Gastrocnemius medialis (tissue), 4 donors: ENCODE results near the gene MSMB. TPM values are rescaled to one million over a fixed set of nuclear protein-coding genes. Genes with fewer than 3 reads are reported as not detected.

Experiments used
- ATAC-seq, 2 donors: fragments of 150-250 bp; one replicate each; pipeline ENCODE4 v1.9.1; 2016
- DNase-seq, 2 donors: peaks; one replicate each; pipeline ENCODE4 v3.0.0-alpha.2; 2019
- H3K27ac ChIP-seq, 4 donors: fragments of 200-600 bp; sonication (generic); 1 replicate in 1 of 4; 2 replicates in 3 of 4; pipeline ENCODE4 v1.5.1; 2016 to 2018; ENCODE audit warnings: mild to moderate bottlenecking in 2 of 4, moderate library complexity in 1 of 4
- H3K27me3 ChIP-seq, 3 donors: fragments of 200-600 bp; sonication (generic) in 2 of 3; 1 replicate in 1 of 3; 2 replicates in 2 of 3; pipeline versions ENCODE4 v1.5.1 to v1.6.0; 2016 to 2019; ENCODE audit warnings: mild to moderate bottlenecking in 1 of 3, moderate library complexity in 1 of 3
- H3K36me3 ChIP-seq, 2 donors: fragments of 200-600 bp; sonication (generic) in 1 of 2; one replicate each; pipeline ENCODE4 v1.5.1; 2017 to 2018
- H3K4me1 ChIP-seq, 2 donors: fragments of 200-600 bp; sonication (generic) in 1 of 2; one replicate each; pipeline ENCODE4 v1.5.1; 2016 to 2017; ENCODE audit warnings: mild to moderate bottlenecking in 2 of 2
- H3K4me3 ChIP-seq, 4 donors: fragments of 200-600 bp; sonication (generic) in 3 of 4; 1 replicate in 1 of 4; 2 replicates in 3 of 4; pipeline ENCODE4 v1.5.1; 2016 to 2019; ENCODE audit warnings: mild to moderate bottlenecking in 2 of 4
- H3K9me3 ChIP-seq, 3 donors: fragments of 200-600 bp; sonication (generic) in 2 of 3; 1 replicate in 1 of 3; 2 replicates in 2 of 3; pipeline ENCODE4 v1.5.1; 2016 to 2019
- POLR2A ChIP-seq, 2 donors: fragments of 450-650 bp; IDR thresholded peaks; one replicate each; pipeline ENCODE4 v1.6.1; 2017; ENCODE audit warnings: antibody characterized with exemption in 2 of 2, mild to moderate bottlenecking in 2 of 2, moderate library complexity in 2 of 2
- in situ Hi-C, 4 donors: fragments of 200-750 bp; cut with MboI; loops; one replicate each; pipeline versions ENCODE4 v1.15.0 to v1.8.0; 2017; ENCODE audit warnings: low sequenced_read_pairs in 4 of 4
- intact Hi-C: fragments of 100-400 bp; cut with DNase I; formaldehyde crosslinking; loops from one replicate; pipeline ENCODE4 v1.15.1; 2023; ENCODE audit warnings: low total_unique reads
- total RNA-seq, 4 donors: library from RNA; depleted of rRNA; stranded (reverse); fragments of >200 nt; gene quantifications; one replicate each; pipeline versions ENCODE4 v1.1.0 to v1.2.3, GENCODE V29; 2016
- TF ChIP-seq, protein P1 (sequence below), 5 experiments: fragments of 450-650 bp in 3 of 5; fragments of 200-600 bp in 2 of 5; sonication (generic) in 2 of 5; IDR thresholded peaks in 4 of 5; conservative IDR thresholded peaks in 1 of 5; 1 replicate in 4 of 5; 2 replicates in 1 of 5; pipeline ENCODE4 v1.5.1; 2016 to 2019; ENCODE audit warnings: antibody characterized with exemption in 5 of 5, mild to moderate bottlenecking in 3 of 5, moderate library complexity in 3 of 5

MSMB gene
- total RNA-seq, 4 donors from 2014 or later: not detected

DNA sequence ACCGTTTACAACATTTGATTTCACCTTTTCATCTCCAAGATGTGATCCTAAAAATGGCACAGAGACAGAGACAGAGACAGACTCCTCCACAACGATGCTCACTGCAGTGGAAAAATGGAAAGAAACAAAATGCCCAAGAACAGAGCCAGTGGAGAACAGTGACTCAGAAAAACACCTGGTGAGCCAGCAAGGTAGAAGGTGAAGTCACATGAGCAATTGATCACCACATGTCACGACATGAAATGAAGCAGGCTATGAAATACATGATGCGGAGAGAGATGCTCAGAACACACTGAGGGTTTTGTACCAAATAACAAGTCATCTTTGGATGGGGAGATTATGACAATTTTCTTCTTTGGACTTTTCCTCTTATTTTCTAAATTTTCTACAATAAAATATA, 3.5 kb downstream of the MSMB start:
- peaks cover 0 to 6% (median 0%) of the 10 kb centered on the region in 3 donors for H3K27me3 ChIP-seq
- no peak overlapping the region for H3K27ac ChIP-seq
- TF ChIP-seq, protein P1, sequence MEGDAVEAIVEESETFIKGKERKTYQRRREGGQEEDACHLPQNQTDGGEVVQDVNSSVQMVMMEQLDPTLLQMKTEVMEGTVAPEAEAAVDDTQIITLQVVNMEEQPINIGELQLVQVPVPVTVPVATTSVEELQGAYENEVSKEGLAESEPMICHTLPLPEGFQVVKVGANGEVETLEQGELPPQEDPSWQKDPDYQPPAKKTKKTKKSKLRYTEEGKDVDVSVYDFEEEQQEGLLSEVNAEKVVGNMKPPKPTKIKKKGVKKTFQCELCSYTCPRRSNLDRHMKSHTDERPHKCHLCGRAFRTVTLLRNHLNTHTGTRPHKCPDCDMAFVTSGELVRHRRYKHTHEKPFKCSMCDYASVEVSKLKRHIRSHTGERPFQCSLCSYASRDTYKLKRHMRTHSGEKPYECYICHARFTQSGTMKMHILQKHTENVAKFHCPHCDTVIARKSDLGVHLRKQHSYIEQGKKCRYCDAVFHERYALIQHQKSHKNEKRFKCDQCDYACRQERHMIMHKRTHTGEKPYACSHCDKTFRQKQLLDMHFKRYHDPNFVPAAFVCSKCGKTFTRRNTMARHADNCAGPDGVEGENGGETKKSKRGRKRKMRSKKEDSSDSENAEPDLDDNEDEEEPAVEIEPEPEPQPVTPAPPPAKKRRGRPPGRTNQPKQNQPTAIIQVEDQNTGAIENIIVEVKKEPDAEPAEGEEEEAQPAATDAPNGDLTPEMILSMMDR (IDR thresholded peaks at IDR 0.05 in 4 of 5, conservative IDR thresholded peaks at IDR 0.05 in 1 of 5): no peak
- intact Hi-C loops (no loop called here), in situ Hi-C loops (no loop called here)
- H3K36me3 ChIP-seq: no peaks in the 10 kb centered on the region
- no peaks in the 10 kb centered on the region for H3K4me1 ChIP-seq
- no peak overlapping the region for H3K4me3 ChIP-seq
- no peaks in the 10 kb centered on the region for H3K9me3 ChIP-seq
- ATAC-seq (no peak), DNase-seq (no peak)

DNA sequence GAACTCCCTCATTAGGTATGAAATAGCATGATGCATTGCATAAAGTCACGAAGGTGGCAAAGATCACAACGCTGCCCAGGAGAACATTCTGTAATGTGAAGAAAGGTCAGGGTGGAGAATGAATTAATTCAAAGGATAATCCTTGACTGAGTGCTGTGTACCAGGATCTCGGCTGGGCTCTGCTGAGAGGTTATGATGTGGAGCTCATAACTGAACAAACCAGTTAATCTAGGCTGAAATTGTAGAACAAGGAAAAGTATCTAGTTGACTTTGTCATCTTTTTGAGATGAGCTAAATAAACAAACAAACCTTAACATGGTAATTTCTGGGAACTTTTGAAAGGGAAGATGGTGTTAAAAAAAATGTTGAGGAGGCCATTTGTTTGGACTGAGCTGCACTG, 6.1 kb downstream of the MSMB start:
- Histone ChIP-seq H3K4me1 (no peaks in the 10 kb centered on the region), H3K27ac (no peak overlapping the region), H3K27me3 (peaks cover 0 to 6% (median 0%) of the 10 kb centered on the region in 3 donors), H3K4me3 (no peak overlapping the region), H3K9me3 (no peaks in the 10 kb centered on the region), H3K36me3 (no peaks in the 10 kb centered on the region)
- TF ChIP-seq, protein P1 (IDR thresholded peaks at IDR 0.05 in 4 of 5, conservative IDR thresholded peaks at IDR 0.05 in 1 of 5): no peak
- no peak for TF ChIP-seq POLR2A (IDR thresholded peaks at IDR 0.05)
- DNase-seq (no peak), ATAC-seq (no peak)
- in situ Hi-C loops (no loop called here), intact Hi-C loops (no loop called here)

DNA sequence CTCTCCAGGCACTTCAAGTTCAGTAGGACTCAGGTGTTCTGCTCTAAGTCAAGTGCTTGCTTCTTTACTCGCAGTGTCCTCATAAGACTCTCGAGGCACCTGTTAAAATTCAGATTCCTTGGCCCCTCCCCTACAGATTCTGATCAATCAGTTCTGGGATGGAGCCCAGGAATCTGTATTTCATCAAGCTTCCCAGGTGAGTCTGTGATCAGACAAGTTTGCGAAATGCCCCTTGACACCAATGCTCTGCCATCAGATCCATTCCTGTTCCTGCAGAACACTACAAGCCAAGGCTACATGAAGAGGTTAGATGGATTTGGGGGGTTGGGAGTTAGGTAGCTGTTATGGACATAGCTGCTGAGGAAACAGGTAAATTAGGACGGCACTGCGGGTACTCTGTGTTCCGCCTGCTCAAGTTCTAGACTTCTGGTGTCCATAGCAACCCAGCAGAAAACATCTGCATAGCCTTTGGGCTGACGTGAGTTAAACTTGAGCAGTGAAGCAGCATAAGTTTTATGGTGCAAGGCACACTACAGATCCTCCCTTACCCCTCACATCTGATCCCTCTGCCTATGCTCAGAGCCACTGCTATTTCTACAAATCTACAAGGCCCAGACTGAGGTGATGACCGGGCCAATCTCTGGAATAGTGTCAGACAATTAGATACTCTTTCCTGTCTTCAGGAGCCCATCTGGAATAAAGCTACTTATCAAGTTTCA, 8.8 kb downstream of the MSMB start:
- in situ Hi-C loops (no loop called here), intact Hi-C loops (no loop called here)
- no peaks in the 10 kb centered on the region for H3K9me3 ChIP-seq
- DNase-seq (no peak), ATAC-seq (no peak)
- no peaks in the 10 kb centered on the region for H3K36me3 ChIP-seq
- H3K4me1 ChIP-seq: no peaks in the 10 kb centered on the region
- H3K4me3 ChIP-seq: no peak overlapping the region
- no peak overlapping the region for H3K27ac ChIP-seq
- H3K27me3 ChIP-seq: no peaks in the 10 kb centered on the region
- TF ChIP-seq, protein P1 (IDR thresholded peaks at IDR 0.05 in 4 of 5, conservative IDR thresholded peaks at IDR 0.05 in 1 of 5): no peak
- TF ChIP-seq POLR2A (IDR thresholded peaks at IDR 0.05): no peak

DNA sequence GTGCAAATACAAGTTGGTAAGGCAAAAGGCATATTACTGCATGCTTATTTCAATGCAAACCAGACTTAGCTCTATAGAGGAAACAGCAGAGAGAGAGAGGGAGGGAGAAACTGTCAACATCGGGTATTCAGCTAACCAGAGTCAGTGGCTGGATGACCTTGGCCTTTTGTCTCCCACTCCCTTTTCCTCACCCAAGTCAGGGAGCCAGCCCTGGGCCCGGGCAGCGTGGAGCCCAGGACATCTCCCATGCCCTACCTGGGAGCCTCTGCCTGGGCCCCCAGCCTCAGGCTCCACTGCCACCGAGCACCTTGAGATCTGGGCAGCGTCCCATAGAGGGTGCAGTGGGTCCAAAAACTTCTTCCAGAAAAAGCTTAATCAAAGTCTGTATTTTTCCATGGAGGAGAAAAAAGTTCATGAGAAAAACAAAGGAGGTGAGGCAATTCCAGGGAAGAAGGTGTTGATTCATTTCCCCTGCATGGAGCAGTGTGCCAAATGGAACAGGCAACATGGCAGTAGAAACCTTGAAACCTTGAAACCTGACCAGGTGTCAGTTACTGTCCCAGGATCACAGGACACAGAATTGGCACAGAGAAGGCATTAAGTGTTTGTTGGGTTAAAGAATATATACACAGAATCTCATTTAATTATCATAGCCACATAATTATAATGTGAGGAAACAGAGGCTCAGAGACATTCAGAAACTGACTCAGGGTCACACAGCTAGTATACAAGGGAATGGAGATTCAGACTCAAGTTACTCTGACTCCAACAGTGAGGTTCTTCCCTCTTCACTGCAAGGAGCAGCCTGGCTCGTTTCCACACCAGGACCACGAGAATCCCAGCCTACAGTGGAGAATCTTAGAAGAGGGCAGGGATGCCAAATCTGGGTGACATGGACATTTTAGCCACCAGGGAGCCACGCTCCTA, 9.9 kb downstream of the MSMB start:
- ATAC-seq (no peak), DNase-seq (no peak)
- Histone ChIP-seq H3K9me3 (no peaks in the 10 kb centered on the region), H3K27me3 (no peaks in the 10 kb centered on the region), H3K4me1 (no peaks in the 10 kb centered on the region), H3K4me3 (no peak overlapping the region), H3K27ac (no peak overlapping the region), H3K36me3 (no peaks in the 10 kb centered on the region)
- intact Hi-C loops (no loop called here), in situ Hi-C loops (no loop called here)
- no peak for TF ChIP-seq POLR2A (IDR thresholded peaks at IDR 0.05)
- TF ChIP-seq, protein P1 (IDR thresholded peaks at IDR 0.05 in 4 of 5, conservative IDR thresholded peaks at IDR 0.05 in 1 of 5): no peak
